Liver (tissue), 3 donors: ENCODE measurements around the gene DBP.

Experiments
- CTCF ChIP-seq: fragments of 150-350 bp; IDR thresholded peaks from 2 replicates; pipeline ENCODE4 v1.5.1; 2017; ENCODE audit warnings: improper control_type of control experiment, low read depth, low read length; ENCODE audit not compliant: missing input control
- RAD21 ChIP-seq, 2 donors: IDR thresholded peaks; 2 replicates each; pipeline ENCODE4 v1.6.1; 2016; ENCODE audit warnings: antibody characterized with exemption in 2 of 2, mild to moderate bottlenecking in 2 of 2
- TAF1 ChIP-seq: conservative IDR thresholded peaks from 2 replicates; pipeline ENCODE4 v1.6.1; 2016; ENCODE audit warnings: antibody characterized with exemption, mild to moderate bottlenecking
- TF ChIP-seq, protein P1 (sequence below): IDR thresholded peaks from 2 replicates; pipeline ENCODE4 v1.6.1; 2016; ENCODE audit warnings: antibody characterized with exemption
- TF ChIP-seq, protein P2 (sequence below): IDR thresholded peaks from 2 replicates; pipeline ENCODE4 v1.6.1; 2016; ENCODE audit warnings: antibody characterized with exemption, mild to moderate bottlenecking
- donor health status: healthy.
- donor health status: healthy.

DNA sequence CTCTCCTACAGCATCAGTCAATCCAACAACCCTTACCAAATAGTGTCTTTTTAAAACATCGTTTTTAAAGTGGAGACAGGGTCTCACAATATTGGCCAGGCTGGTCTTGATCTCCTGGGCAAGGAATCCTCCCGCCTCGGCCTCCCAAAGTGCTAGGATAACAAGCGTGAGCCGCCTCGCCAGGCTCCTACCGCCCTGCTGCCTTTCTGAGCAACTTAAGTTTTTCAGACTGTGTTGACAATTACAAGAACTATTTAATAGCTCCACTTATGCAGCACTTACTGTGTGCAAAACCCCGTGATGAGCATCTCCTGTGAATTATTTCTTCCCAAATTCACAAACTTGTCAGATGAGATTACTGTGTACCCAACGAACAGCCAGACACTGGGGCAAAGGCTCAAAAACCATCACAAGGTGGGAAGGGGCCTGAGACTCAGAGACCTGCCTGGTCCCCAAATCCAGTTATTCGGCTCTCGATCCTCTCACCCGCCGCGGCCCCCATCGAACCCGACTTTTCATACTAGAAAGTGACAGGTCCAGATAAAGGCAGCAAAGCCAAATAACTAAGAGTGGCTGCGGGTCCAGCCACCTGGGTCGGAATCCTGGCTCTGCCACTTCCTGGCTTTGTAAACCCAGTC is 18.8 kb downstream of the DBP start:
- TF ChIP-seq CTCF (no peak), TAF1 (no peak), RAD21 (IDR thresholded peaks at IDR 0.05) (no peak)
- TF ChIP-seq, protein P1, sequence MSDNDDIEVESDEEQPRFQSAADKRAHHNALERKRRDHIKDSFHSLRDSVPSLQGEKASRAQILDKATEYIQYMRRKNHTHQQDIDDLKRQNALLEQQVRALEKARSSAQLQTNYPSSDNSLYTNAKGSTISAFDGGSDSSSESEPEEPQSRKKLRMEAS: no peak
- TF ChIP-seq, protein P2, sequence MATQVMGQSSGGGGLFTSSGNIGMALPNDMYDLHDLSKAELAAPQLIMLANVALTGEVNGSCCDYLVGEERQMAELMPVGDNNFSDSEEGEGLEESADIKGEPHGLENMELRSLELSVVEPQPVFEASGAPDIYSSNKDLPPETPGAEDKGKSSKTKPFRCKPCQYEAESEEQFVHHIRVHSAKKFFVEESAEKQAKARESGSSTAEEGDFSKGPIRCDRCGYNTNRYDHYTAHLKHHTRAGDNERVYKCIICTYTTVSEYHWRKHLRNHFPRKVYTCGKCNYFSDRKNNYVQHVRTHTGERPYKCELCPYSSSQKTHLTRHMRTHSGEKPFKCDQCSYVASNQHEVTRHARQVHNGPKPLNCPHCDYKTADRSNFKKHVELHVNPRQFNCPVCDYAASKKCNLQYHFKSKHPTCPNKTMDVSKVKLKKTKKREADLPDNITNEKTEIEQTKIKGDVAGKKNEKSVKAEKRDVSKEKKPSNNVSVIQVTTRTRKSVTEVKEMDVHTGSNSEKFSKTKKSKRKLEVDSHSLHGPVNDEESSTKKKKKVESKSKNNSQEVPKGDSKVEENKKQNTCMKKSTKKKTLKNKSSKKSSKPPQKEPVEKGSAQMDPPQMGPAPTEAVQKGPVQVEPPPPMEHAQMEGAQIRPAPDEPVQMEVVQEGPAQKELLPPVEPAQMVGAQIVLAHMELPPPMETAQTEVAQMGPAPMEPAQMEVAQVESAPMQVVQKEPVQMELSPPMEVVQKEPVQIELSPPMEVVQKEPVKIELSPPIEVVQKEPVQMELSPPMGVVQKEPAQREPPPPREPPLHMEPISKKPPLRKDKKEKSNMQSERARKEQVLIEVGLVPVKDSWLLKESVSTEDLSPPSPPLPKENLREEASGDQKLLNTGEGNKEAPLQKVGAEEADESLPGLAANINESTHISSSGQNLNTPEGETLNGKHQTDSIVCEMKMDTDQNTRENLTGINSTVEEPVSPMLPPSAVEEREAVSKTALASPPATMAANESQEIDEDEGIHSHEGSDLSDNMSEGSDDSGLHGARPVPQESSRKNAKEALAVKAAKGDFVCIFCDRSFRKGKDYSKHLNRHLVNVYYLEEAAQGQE: no peak
